Suprapubic skin (tissue), 3 donors: Measurements from ENCODE around the gene ATP9B.

Experiments
- CTCF ChIP-seq, 2 donors: fragments of 200-600 bp in 1 of 2; fragments of 450-650 bp in 1 of 2; sonication (generic) in 1 of 2; IDR thresholded peaks; one replicate each; pipeline ENCODE4 v1.5.1; 2016 to 2019; ENCODE audit warnings: antibody characterized with exemption in 2 of 2, mild to moderate bottlenecking in 1 of 2, moderate library complexity in 1 of 2
- EP300 ChIP-seq: sonication (generic); formaldehyde crosslinking; IDR thresholded peaks from one replicate; pipeline ENCODE4 v1.6.1; 2017; ENCODE audit warnings: antibody characterized with exemption
- POLR2A ChIP-seq, 2 donors: fragments of 450-650 bp; IDR thresholded peaks; one replicate each; pipeline ENCODE4 v1.6.1; 2017; ENCODE audit warnings: antibody characterized with exemption in 2 of 2, mild to moderate bottlenecking in 2 of 2, moderate library complexity in 2 of 2

DNA sequence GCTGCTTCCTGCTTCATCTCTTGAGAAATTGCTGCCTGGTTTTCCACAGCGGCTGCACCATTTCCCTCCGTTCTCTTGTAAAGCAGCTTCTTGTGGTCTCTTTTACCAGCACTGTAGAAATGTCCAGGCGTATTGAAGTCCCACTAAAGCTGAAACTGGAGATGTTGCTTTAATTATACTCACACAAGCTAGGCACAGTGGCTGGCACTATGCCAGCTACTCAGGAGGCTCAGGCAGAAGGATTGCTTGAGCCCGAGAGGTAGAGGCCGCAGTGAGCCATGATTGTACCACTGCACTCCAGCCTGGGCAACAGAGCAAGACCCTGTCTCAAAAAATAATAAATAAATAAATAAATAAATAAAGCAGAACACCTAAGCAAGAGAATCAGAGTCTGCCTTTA is 19.2 kb upstream of the ATP9B start:
- TF ChIP-seq CTCF (IDR thresholded peaks at IDR 0.05) (no peak), POLR2A (IDR thresholded peaks at IDR 0.05) (no peak), EP300 (no peak)
